ENCODE results near the gene COPS3. TPM values are rescaled to one million over a fixed set of nuclear protein-coding genes. Genes with fewer than 3 reads are reported as not detected.

The COPS3 gene
- total and polyA plus RNA-seq, 2 of the 8 experiments (the other 6 are each of a cell fraction or from before 2014, with no cell fraction given), result 82.9 to 110 TPM

DNA sequence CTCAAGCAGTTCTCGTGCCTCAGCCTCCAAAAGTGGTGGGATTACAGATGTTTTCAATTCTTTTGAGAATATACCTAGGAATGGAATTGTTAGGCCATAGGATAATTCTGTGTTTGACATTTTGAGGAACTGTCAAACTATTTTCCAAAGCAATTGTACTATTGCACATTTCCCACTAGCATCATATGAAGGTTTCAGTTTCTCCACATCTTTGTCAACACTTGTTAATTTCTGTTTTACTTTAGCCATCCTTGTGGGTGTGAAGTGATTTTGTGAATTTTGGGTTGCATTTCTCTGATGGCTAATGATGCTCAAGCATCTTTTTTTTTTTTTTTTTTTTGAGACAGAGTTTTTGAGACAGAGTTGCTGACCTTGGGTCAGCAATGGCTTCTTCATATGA lies 28.3 kb upstream of the COPS3 start:
- FAIRE-seq (no peak), DNase-seq (ENCODE audit: low read depth in 1 of 2, low spot score in 2 of 2) (no peak)
- Histone ChIP-seq H3K27me3 (replicated peaks in 1 of 4; ENCODE audit: control insufficient read depth in 3 of 4, extremely low read depth in 1 of 4, insufficient read depth in 3 of 4, low read length in 3 of 4) (peaks cover 0 to 3% (median 2%) of the 10 kb centered on the region in 4 experiments; a peak in 4 of 7 replicates), H4K91ac (replicated peaks; ENCODE audit: insufficient read length, low read length) (no peak overlapping the region), H3K23me2 (ENCODE audit: low read depth, low read length) (no peaks in the 10 kb centered on the region), H3K23ac (ENCODE audit: insufficient read length) (no peak overlapping the region), H3K27ac (ENCODE audit: low read depth, low read length) (no peak overlapping the region), H3K18ac (ENCODE audit: extremely low read depth, low read length) (no peak overlapping the region), H2BK120ac (replicated peaks; ENCODE audit: low read depth, low read length) (no peak overlapping the region), H2BK15ac (ENCODE audit: low read length) (no peak overlapping the region), H3K4me1 (replicated peaks in 1 of 4; ENCODE audit: control insufficient read depth in 3 of 4, insufficient read depth in 4 of 4, low read length in 3 of 4) (peaks cover 0 to 3% (median under 1%) of the 10 kb centered on the region in 4 experiments; a peak in 2 of 7 replicates), H2AFZ (ENCODE audit: low read length) (no peak overlapping the region), H3K56ac (replicated peaks; ENCODE audit: insufficient read length, low read depth, low read length) (no peak overlapping the region), H2AK5ac (ENCODE audit: low read depth, low read length) (no peak overlapping the region), H4K5ac (ENCODE audit: insufficient read length, low read depth, low read length) (no peak overlapping the region), H3K4ac (replicated peaks; ENCODE audit: insufficient read length, low read depth, low read length) (no peak overlapping the region), H2BK12ac (ENCODE audit: low read depth, low read length) (no peak overlapping the region), H2BK20ac (ENCODE audit: low read length) (no peak overlapping the region), H2BK5ac (ENCODE audit: low read depth, low read length) (no peak overlapping the region), H3K9me3 (ENCODE audit: insufficient read depth in 2 of 2, low read depth in 1 of 2, low read length in 1 of 2) (no peaks in the 10 kb centered on the region; a peak in 1 of 4 replicates), H4K20me1 (replicated peaks in 1 of 2; ENCODE audit: control insufficient read depth in 1 of 2, insufficient read depth in 2 of 2, low read length in 2 of 2) (no peaks in the 10 kb centered on the region), H3K4me3 (ENCODE audit: extremely low read depth in 1 of 4, insufficient read depth in 2 of 4, low read depth in 3 of 4, low read length in 4 of 4) (no peak overlapping the region), H3K79me2 (ENCODE audit: control insufficient read depth in 1 of 2, insufficient read depth in 2 of 2, low read length in 2 of 2) (no peaks in the 10 kb centered on the region), H4K8ac (ENCODE audit: extremely low read depth, insufficient read depth, low read length) (no peak overlapping the region), H3K79me1 (ENCODE audit: low read depth, low read length) (no peaks in the 10 kb centered on the region), H3K4me2 (ENCODE audit: insufficient read depth in 1 of 2, low read depth in 2 of 2, low read length in 2 of 2) (no peak overlapping the region), H3K36me3 (ENCODE audit: control insufficient read depth in 2 of 4, insufficient read depth in 4 of 4, low read length in 3 of 4) (no peaks in the 10 kb centered on the region; a peak in 1 of 8 replicates), H3K9ac (replicated peaks in 1 of 4; ENCODE audit: extremely low read depth in 1 of 4, low read depth in 3 of 4, low read length in 3 of 4) (no peak overlapping the region), H3K14ac (ENCODE audit: insufficient read length) (no peak overlapping the region)
- CTCF ChIA-PET (ENCODE audit: partially characterized antibody), result no interaction called here
- 93% methylated on average over 1 of the region's 1 CpG; no CpG with 5 or more reads in 1 of the 2 experiments for WGBS, 2 experiments (ENCODE audit: extremely low coverage in 1 of 2, insufficient coverage in 1 of 2, insufficient read length in 1 of 2, insufficient replicate concordance in 2 of 2, low coverage in 1 of 2, low lambda C conversion rate in 2 of 2, missing lambda C conversion rate in 1 of 2)
- POLR2A ChIA-PET (ENCODE audit: partially characterized antibody), result no interaction called here
- TF ChIP-seq RNF2 (IDR thresholded peaks at IDR 0.05; ENCODE audit: borderline replicate concordance, low read depth, low read length, missing control alignments, poor library complexity, severe bottlenecking) (no peak), TCF12 (IDR thresholded peaks at IDR 0.05; ENCODE audit: low read depth, low read length) (no peak), RAD21 (IDR thresholded peaks at IDR 0.05 in 1 of 2, conservative IDR thresholded peaks at IDR 0.05 in 1 of 2; ENCODE audit: low read depth in 2 of 2, low read length in 2 of 2) (no peak), SP4 (IDR thresholded peaks at IDR 0.05; ENCODE audit: low read length) (no peak), TAF7 (optimal IDR thresholded peaks at IDR 0.05; ENCODE audit: borderline replicate concordance, low read depth, low read length) (no peak), KDM5A (IDR thresholded peaks at IDR 0.05; ENCODE audit: low read length) (no peak), RBBP5 (IDR thresholded peaks at IDR 0.05; ENCODE audit: borderline replicate concordance, low read depth, low read length) (no peak)
- TF ChIP-seq, protein P1, sequence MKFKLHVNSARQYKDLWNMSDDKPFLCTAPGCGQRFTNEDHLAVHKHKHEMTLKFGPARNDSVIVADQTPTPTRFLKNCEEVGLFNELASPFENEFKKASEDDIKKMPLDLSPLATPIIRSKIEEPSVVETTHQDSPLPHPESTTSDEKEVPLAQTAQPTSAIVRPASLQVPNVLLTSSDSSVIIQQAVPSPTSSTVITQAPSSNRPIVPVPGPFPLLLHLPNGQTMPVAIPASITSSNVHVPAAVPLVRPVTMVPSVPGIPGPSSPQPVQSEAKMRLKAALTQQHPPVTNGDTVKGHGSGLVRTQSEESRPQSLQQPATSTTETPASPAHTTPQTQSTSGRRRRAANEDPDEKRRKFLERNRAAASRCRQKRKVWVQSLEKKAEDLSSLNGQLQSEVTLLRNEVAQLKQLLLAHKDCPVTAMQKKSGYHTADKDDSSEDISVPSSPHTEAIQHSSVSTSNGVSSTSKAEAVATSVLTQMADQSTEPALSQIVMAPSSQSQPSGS (IDR thresholded peaks at IDR 0.05; ENCODE audit: low read length), result no peak
- TF ChIP-seq, protein P2, sequence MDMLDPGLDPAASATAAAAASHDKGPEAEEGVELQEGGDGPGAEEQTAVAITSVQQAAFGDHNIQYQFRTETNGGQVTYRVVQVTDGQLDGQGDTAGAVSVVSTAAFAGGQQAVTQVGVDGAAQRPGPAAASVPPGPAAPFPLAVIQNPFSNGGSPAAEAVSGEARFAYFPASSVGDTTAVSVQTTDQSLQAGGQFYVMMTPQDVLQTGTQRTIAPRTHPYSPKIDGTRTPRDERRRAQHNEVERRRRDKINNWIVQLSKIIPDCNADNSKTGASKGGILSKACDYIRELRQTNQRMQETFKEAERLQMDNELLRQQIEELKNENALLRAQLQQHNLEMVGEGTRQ (IDR thresholded peaks at IDR 0.05; ENCODE audit: low read length), result no peak
- TF ChIP-seq, protein P3, sequence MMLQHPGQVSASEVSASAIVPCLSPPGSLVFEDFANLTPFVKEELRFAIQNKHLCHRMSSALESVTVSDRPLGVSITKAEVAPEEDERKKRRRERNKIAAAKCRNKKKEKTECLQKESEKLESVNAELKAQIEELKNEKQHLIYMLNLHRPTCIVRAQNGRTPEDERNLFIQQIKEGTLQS (IDR thresholded peaks at IDR 0.05; ENCODE audit: insufficient read depth, low read depth, low read length), result no peak
